Medulla oblongata (tissue), 1 donor: ENCODE measurements around the gene SHISAL1.
A peak's percentile ranks its signal among the peaks of the same experiment; 100 is the strongest.
"Not testable (repeated sequence)": the region's sequence is repeated elsewhere in the genome, so short reads cannot be mapped to it uniquely, and the experiment has no call there.

Experiments
- DNase-seq: peaks from one replicate; pipeline ENCODE4 v3.0.0-alpha.2; 2015; ENCODE audit errors: extremely low spot score

The SHISAL1 gene

DNA sequence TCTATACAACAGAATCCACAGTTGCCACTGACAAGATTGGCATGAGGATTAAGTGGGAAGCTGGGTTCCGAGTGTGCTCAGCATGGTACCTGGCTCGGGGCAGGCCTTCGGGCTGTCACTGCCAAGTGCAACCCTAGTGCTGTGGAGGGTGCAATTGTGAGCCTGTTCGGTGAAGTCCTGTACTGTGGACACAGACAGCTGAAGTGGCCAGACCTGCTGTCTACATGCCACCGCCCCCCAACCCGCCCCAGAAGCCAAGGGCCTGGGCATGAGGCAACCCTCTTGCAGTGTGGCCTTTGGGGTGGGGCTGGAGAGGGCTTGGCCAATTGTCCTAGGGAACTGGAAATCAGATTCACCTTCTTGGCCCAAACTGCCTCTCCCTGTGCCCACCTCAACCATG is 15.6 kb upstream of the SHISAL1 start:
- DNase-seq = no peak

DNA sequence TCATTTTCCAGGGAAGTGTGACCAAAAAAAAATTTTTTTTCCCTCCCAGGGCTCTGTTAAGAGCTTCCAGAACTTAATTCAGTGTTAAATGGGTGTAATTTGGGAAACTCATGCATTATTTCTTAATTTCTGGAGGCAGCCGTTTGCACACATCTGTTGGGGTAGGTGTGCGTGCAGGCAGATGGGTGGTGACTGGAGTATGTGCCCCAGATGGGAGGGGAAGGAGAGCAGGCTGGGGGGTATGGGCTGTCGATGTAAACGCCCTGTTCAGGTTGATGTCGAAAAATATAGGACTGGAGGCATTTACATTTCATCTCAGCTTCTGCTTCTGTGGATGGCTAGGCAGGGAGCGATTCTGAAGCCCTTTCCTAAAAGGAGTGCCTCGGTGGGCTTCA is 13.7 kb upstream of the SHISAL1 start:
- DNase-seq = no peak

DNA sequence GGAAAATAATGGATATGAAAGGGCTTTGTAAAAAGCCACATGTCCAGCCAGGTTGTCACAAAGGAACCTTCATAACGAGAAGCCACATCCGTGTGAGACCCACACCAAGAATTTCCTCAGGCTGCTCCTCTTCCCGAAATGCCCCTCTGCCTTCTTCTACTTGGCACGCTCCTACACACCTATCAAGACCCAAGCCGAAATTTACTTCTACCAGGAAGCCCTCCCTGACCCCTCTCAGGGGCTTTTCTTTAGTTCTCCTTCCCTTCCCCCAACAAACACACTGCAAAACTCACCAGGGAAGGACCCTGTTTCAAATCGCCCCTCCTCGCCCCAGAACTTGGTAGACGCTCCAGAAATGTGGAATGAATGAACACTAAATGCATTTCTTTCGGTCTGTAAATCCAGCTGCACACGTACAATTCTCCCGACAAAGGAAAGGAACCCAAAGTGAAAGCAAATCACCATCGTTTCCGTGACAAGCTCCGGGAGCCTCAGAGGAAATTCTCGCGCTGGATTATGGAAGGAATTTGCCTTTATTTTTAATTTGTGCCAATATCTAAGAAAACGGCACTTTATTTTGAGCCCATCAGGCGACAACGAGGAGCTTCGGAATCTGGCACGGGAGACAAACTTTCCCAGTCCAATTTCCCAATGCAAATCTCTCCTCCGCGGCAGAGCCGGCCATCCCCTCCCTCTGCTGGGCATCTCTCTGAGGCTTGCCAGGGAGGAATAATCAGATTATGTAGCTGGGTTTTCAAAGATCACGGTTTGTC is 13.2 kb upstream of the SHISAL1 start:
- DNase-seq = peak; percentile 12

DNA sequence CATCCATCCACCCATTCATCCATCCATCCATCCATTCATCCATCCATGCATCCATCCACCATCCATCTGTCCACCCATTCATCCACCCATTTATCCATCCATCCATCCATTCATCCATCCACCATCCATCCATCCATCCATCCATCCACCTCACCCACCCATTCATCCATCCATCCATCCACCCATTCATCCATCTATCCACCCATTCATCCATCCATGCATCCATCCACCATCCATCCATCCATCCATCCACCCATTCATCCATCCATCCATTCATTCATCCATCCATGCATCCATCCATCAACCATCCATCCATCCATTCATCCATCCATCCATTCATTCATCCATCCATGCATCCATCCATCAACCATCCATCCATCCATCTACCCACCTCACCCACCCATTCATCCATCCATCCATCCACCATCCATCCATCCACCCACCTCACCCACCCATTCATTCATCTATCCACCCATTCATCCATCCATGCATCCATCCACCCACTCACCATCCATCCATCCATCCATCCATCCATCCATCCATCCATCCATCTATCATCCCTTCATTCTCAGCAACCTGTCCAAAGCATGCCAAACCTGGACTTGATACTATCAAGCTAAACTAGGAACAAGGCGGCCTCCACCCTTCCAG is 10.5 kb upstream of the SHISAL1 start:
- not testable (repeated sequence) for DNase-seq

DNA sequence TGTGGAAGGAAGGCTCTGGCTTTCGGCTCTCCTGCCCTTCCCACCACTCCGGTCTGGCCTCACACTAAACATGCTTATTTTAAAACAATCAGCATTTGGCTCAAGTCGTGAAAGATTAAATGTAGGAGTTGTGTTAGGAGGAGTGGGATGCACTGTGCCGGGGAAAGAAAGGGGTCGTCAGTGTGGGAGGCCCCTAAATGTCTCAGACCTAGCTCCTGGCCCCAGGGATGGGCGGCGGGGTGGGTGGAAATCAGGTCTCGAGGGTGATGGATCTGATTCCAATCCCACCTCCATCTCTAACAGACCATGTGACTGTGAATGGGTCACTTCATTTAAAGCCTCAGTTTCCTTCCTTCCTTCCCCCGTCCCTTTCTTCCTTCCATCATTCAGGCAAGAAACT is 6.9 kb upstream of the SHISAL1 start:
- no peak for DNase-seq

GRCh38 chr22:44318751-44319150 is 6.0 kb upstream of the SHISAL1 start:
- no peak for DNase-seq

DNA sequence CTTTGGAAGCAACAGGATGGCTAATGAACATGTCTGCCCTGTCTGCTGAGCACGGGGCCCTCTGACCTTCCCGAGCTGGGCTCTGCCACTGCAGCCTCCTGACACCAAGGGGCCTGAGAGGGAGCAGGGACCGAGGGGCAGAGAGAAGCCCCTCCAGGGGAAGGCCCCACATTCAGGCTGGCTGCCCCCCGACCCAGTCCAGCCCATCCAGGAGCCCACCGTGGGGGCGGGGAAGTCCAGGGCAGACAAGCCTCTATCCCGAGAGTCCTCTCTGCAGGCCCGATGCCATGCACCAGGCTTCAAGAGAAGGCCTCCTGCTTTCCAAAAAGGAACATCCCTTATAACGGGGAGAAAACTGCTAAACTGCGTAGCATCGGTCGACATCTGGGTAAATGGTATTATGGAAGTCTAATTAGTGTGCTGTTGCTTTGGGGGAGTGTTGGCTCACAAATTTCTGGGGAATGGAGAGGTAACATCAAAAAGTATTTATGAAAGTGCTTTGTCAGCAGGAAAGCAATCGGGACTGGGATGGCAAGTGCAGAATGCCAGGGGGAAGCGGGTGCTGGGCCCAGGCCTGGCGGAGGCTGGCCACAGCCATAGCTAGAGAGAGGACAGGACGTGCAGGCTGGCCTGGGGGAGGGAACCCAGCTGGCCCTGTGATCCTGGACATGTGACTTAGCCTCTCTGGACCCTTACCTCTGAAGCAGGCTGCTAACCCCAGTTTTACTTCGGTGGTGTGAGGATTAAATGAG is 5.3 kb upstream of the SHISAL1 start:
- no peak for DNase-seq

DNA sequence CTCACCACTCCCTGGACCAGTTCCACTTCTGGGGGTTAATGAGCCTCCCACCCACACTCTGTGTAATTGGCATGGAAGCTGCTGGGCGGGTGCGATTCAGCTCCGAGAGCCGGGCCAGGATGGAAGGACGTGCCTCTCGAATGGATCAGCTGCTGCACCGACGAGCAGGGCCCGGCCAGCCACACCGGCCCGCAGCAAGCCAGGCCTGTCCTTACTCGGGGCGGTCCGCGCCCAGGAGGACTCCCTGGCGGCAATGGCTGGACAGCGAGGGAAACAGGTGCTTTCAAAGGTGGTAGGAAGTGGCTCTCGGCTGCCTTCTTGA is 4.3 kb upstream of the SHISAL1 start:
- no peak for DNase-seq

- no peak for DNase-seq
Observed at GRCh38 chr22:44316393-44317122, 3.8 kb upstream of the SHISAL1 start.

- no peak for DNase-seq
Observed at GRCh38 chr22:44314425-44315067, 1.8 kb upstream of the SHISAL1 start.

- DNase-seq = no peak
Observed at GRCh38 chr22:44313385-44314006, 745 bp upstream of the SHISAL1 start.

DNA sequence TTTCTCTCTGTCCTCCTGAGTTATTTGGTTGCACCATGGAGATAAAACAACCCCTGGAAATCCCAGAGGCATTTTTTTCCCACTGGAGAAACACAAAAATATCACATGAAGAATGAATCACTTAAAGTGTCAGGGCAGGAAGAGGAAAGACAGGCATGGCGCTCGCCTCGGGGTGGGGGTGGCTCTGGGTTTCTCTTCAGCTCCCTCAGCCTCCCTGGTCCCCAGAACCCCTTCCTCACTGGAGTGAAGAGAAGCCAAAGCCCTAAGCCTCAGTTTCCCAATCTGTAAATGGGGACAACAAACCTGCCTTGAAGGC is 938 bp downstream of the SHISAL1 start:
- DNase-seq = no peak

DNA sequence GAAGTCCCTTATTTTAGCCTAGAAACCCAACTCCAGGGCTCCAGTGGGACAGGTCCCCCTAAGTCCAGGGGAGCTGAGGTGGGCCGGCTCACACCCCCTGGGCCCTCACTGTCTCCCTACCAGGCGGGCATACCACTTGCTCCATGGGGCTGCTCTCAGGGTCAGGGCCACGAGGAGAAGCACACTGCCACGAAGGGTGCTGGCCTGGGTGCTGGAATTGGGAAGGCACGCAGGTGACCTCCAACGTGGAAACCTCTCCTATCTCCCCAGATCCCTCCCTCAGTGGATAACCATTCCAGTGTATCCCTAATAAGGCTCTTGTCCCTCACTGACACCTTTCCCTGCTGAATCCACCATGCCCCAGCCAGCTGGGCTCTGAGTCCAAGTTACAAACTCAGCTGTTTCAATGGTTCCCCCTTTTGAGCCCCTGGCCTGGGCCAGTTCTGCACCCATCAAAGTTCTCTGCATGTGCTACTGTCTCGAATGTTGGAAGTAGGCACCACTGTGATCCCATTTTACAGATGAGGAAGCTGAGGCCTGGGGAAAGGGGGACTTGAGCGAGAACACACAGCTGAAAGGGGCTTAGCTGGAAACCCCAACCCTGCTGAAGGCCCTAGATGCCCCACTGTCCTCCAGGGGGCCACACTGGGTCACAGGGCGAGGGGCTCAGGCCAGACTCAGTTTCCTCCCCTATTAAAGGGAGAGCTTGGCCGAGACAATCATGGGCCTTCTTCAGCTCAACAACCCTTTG is 1.5 kb downstream of the SHISAL1 start:
- DNase-seq = no peak

DNA sequence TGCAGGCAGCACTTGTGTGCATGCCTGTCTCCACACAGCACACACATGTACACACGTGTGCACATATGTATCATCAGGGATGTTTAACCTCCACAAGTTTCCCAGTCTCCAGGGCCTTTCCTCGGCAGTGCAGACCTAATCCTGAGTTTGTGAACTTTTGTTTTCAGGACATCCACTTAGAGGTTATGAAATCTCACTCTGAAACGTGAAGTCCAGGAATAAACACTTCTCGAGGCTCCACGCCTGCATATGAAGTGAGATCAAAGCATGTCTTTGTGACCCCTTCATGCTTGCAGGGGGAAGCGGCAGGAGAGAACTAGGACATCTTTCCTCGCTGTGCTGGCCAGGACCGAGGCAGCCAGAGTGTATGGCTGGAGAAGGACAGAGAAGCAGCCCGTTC is 3.1 kb downstream of the SHISAL1 start:
- DNase-seq = no peak

- no peak for DNase-seq
Observed at GRCh38 chr22:44309137-44309536, 3.6 kb downstream of the SHISAL1 start.

- DNase-seq = no peak
Observed at GRCh38 chr22:44307509-44308169, 5.1 kb downstream of the SHISAL1 start.

- DNase-seq = no peak
Observed at GRCh38 chr22:44305888-44306287, 6.9 kb downstream of the SHISAL1 start.

DNA sequence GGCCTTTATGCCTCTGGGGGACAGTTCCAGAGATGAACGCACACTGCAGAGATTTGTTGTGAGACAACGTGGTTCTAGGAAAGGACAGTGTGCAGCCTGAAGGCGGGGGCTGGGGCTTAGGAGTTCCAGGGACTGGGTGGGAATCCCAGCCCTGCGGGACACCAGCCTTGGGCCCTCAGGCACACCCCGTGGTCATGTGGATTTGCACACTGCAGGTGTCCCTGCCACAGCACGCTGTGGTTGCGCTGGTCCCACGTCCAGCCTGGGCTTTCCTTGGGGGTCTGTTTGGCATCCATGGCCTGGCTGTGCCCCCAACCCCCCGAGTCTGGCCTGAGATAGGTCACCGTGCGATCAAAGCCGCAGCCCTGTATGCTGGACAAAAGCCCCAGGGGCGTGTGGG is 7.3 kb downstream of the SHISAL1 start:
- no peak for DNase-seq

DNA sequence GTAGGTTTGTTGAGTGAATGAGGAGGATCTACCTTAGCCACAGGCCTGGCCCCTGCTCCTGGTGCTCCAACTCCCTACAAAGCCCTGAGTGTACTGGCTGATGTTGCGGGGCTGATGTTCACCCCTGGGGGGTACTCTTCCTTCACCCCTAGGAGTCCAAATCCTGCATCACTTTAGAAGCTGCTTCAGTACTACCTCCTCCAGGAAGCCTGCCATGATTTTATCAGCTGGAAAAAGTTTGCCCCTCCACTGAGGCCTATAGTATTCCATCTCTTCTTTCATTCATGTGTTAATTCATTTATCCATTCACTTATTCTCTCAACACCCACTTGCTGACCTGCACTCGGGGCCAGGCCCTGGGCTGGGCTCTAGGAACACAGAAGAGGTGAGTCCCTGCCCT is 7.8 kb downstream of the SHISAL1 start:
- no peak for DNase-seq

- no peak for DNase-seq
Observed at GRCh38 chr22:44304354-44304753, 8.4 kb downstream of the SHISAL1 start.
